SH-SY5Y (cell line): Measurements from ENCODE around the gene ANKLE2.

Source experiments
- GATA2 ChIP-seq: IDR thresholded peaks from 2 replicates; pipeline ENCODE4 v1.6.1; 2011; ENCODE audit warnings: mild to moderate bottlenecking, low read depth, low read length
- GATA3 ChIP-seq: IDR thresholded peaks from 2 replicates; pipeline ENCODE4 v1.6.1; 2011; ENCODE audit warnings: low read depth, mild to moderate bottlenecking, low read length, moderate library complexity

DNA sequence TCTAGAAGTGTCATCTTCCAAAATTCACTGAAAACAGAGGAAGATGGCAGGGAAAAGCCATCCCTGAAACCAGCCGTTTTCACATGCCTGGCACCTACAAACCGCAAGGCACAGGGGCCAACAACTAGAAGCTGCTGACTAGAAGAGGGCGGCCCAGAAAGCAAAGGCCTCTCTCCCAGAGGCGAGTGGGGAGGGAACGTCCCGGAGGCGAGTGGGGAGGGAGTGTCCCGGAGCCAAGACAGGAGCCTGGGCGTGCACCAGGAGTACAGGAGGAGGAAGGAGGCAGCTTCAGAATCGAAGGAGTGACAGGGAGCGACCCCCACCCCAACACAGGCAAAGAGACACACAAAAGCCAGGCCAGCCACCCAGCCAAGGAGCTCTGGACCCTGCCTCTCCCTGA lies 21.0 kb downstream of the ANKLE2 start:
- TF ChIP-seq GATA2 (no peak), GATA3 (no peak)
